WTC11 (cell line): ENCODE results near the gene LRRC72. TPM values are rescaled to one million over a fixed set of nuclear protein-coding genes. Genes with fewer than 3 reads are reported as not detected.

Experiments
- ATAC-seq: fragments of 200-7000 bp; cut with Tn5 transposase; 2 replicates; pipeline ENCODE4 v1.10.0; 2021; ENCODE audit warnings: mild to moderate bottlenecking, moderate library complexity
- CTCF ChIA-PET: fragments of 300-600 bp; sonication (Branson Sonifier 250); formaldehyde crosslinking; loops from one replicate; lab custom pipeline; 2021; ENCODE audit warnings: antibody characterized with exemption; lab: Charles Lee
- POLR2A ChIA-PET: fragments of 350-600 bp; sonication (Branson Sonifier 250); formaldehyde crosslinking; loops from one replicate; lab custom pipeline; 2021; ENCODE audit warnings: antibody characterized with exemption; lab: Charles Lee
- DNase-seq: peaks from one replicate; pipeline ENCODE4 v3.0.0; 2021; ENCODE audit warnings: low spot score
- H3K27ac Mint-ChIP-seq: 2 replicates; pipeline ENCODE4 v1.8.0; 2021; ENCODE audit warnings: mixed read lengths
- H3K27me3 Mint-ChIP-seq: 2 replicates; pipeline ENCODE4 v1.8.0; 2021; ENCODE audit warnings: low read depth, mild to moderate bottlenecking, moderate library complexity, mixed read lengths
- H3K36me3 Mint-ChIP-seq: 2 replicates; pipeline ENCODE4 v1.8.0; 2021; ENCODE audit warnings: mixed read lengths
- H3K4me1 Mint-ChIP-seq: 2 replicates; pipeline ENCODE4 v1.8.0; 2022; ENCODE audit warnings: mixed read lengths
- H3K4me3 Mint-ChIP-seq: 2 replicates; pipeline ENCODE4 v1.8.0; 2021; ENCODE audit warnings: mild to moderate bottlenecking, moderate library complexity, mixed read lengths
- H3K9me3 Mint-ChIP-seq: 2 replicates; pipeline ENCODE4 v1.8.0; 2021; ENCODE audit warnings: mixed read lengths
- AFF4 ChIP-seq: sonication (generic); formaldehyde crosslinking; IDR thresholded peaks from 2 replicates; pipeline ENCODE4 v1.8.1; 2023; ENCODE audit warnings: mild to moderate bottlenecking, missing genetic modification reagents, borderline replicate concordance
- AR ChIP-seq: fragments of 250-450 bp; sonication (Bioruptor Pico); IDR thresholded peaks from 2 replicates; pipeline ENCODE4 v1.9.0; 2021; ENCODE audit warnings: mild to moderate bottlenecking
- ARID4B ChIP-seq: sonication (generic); formaldehyde crosslinking; IDR thresholded peaks from 2 replicates; pipeline ENCODE4 v1.8.0; 2023; ENCODE audit warnings: missing genetic modification reagents, mild to moderate bottlenecking, borderline replicate concordance
- ATF2 ChIP-seq: sonication (generic); formaldehyde crosslinking; IDR thresholded peaks from 2 replicates; pipeline ENCODE4 v1.8.1; 2022; ENCODE audit warnings: low read depth, missing genetic modification reagents, borderline replicate concordance
- ATF3 ChIP-seq: sonication (generic); formaldehyde crosslinking; conservative IDR thresholded peaks from 2 replicates; pipeline ENCODE4 v1.8.1; 2022; ENCODE audit warnings: mild to moderate bottlenecking, missing genetic modification reagents
- E2F5 ChIP-seq: sonication (generic); formaldehyde crosslinking; IDR thresholded peaks from 2 replicates; pipeline ENCODE4 v1.8.1; 2022; ENCODE audit warnings: mild to moderate bottlenecking, moderate library complexity, missing genetic modification reagents
- ETV6 ChIP-seq: sonication (generic); formaldehyde crosslinking; IDR thresholded peaks from 2 replicates; pipeline ENCODE4 v1.8.1; 2022; ENCODE audit warnings: mild to moderate bottlenecking, missing genetic modification reagents
- FOXK1 ChIP-seq: sonication (generic); formaldehyde crosslinking; IDR thresholded peaks from 2 replicates; pipeline ENCODE4 v1.8.0; 2022; ENCODE audit warnings: mild to moderate bottlenecking, moderate library complexity, missing genetic modification reagents
- HMGXB4 ChIP-seq: sonication (generic); formaldehyde crosslinking; IDR thresholded peaks from 2 replicates; pipeline ENCODE4 v1.8.1; 2023; ENCODE audit warnings: mild to moderate bottlenecking, moderate library complexity, missing genetic modification reagents
- JAZF1 ChIP-seq: fragments of 250-450 bp; sonication (Bioruptor Pico); IDR thresholded peaks from 2 replicates; pipeline ENCODE4 v1.9.0; 2021; ENCODE audit warnings: moderate library complexity, mild to moderate bottlenecking, inconsistent platforms
- KAT7 ChIP-seq: sonication (generic); formaldehyde crosslinking; IDR thresholded peaks from 2 replicates; pipeline ENCODE4 v1.8.1; 2023; ENCODE audit warnings: missing genetic modification reagents, mild to moderate bottlenecking, borderline replicate concordance
- NR2C2 ChIP-seq: sonication (generic); formaldehyde crosslinking; IDR thresholded peaks from 2 replicates; pipeline ENCODE4 v1.8.0; 2022; ENCODE audit warnings: mild to moderate bottlenecking, missing genetic modification reagents
- NR3C1 ChIP-seq: sonication (generic); formaldehyde crosslinking; conservative IDR thresholded peaks from 2 replicates; pipeline ENCODE4 v1.8.1; 2023; ENCODE audit warnings: low read depth, mild to moderate bottlenecking, missing genetic modification reagents
- PREB ChIP-seq: sonication (generic); formaldehyde crosslinking; IDR thresholded peaks from 2 replicates; pipeline ENCODE4 v1.8.1; 2022; ENCODE audit warnings: mild to moderate bottlenecking, missing genetic modification reagents, moderate library complexity, borderline replicate concordance
- SP1 ChIP-seq: sonication (generic); formaldehyde crosslinking; conservative IDR thresholded peaks from 2 replicates; pipeline ENCODE4 v1.8.1; 2022; ENCODE audit warnings: missing genetic modification reagents
- ZBTB43 ChIP-seq: sonication (generic); formaldehyde crosslinking; IDR thresholded peaks from 2 replicates; pipeline ENCODE4 v1.8.1; 2023; ENCODE audit warnings: mild to moderate bottlenecking, missing genetic modification reagents
- ZSCAN18 ChIP-seq: fragments of 250-450 bp; sonication (Bioruptor Pico); IDR thresholded peaks from 2 replicates; pipeline ENCODE4 v2.1.2; 2022; ENCODE audit warnings: mild to moderate bottlenecking, moderate library complexity
- total RNA-seq: library from RNA; stranded (reverse); gene quantifications from 3 replicates; pipeline ENCODE4 v1.2.3, GENCODE V29; 2021

LRRC72 gene
- total RNA-seq, 1 experiment from 2014 or later, result not detected

GRCh38 chr7:16524332-16524731 lies 2.3 kb upstream of the LRRC72 start:
- Mint-ChIP-seq H3K4me3 (no peak overlapping the region), H3K27ac (no peak overlapping the region), H3K27me3 (no peaks in the 10 kb centered on the region), H3K9me3 (peaks cover 5% of the 10 kb centered on the region), H3K36me3 (no peaks in the 10 kb centered on the region), H3K4me1 (peaks cover 7% of the 10 kb centered on the region; the same call in 1 of the 2 replicates)
- POLR2A ChIA-PET, result no interaction called here
- DNase-seq, result no peak
- CTCF ChIA-PET, result no interaction called here
- no peak for ATAC-seq
- TF ChIP-seq ARID4B (CRISPR knock-in tag) (no peak), ATF3 (no peak), SP1 (CRISPR knock-in tag) (no peak), FOXK1 (CRISPR knock-in tag) (no peak), ATF2 (CRISPR knock-in tag) (no peak), JAZF1 (CRISPR knock-in tag) (no peak), NR2C2 (no peak), KAT7 (CRISPR knock-in tag) (no peak), AFF4 (CRISPR knock-in tag) (no peak), PREB (CRISPR knock-in tag) (no peak), HMGXB4 (CRISPR knock-in tag) (no peak), ETV6 (CRISPR knock-in tag) (no peak), ZSCAN18 (CRISPR knock-in tag) (no peak), AR (CRISPR knock-in tag) (no peak), ZBTB43 (CRISPR knock-in tag) (no peak), E2F5 (CRISPR knock-in tag) (no peak), NR3C1 (CRISPR knock-in tag) (no peak)
